Tibial artery (tissue), 4 donors: ENCODE measurements around the gene TUBB4A.

Source experiments
- DNase-seq, 2 donors: peaks; one replicate each; pipeline ENCODE4 v3.0.0-alpha.2; 2019
- H3K27ac ChIP-seq, 2 donors: fragments of 200-600 bp; sonication (generic) in 1 of 2; 1 replicate in 1 of 2; 2 replicates in 1 of 2; pipeline ENCODE4 v1.5.1; 2018 to 2019; ENCODE audit warnings: mild to moderate bottlenecking in 1 of 2
- H3K27me3 ChIP-seq, 2 donors: fragments of 200-600 bp; sonication (generic) in 1 of 2; one replicate each; pipeline versions ENCODE4 v1.5.1 to v1.6.0; 2016 to 2019
- H3K36me3 ChIP-seq, 3 donors: fragments of 200-600 bp; sonication (generic) in 2 of 3; one replicate each; pipeline ENCODE4 v1.5.1; 2016 to 2019; ENCODE audit warnings: mild to moderate bottlenecking in 2 of 3
- H3K4me1 ChIP-seq, 4 donors: fragments of 200-600 bp; sonication (generic) in 2 of 4; 1 replicate in 3 of 4; 2 replicates in 1 of 4; pipeline ENCODE4 v1.5.1; 2016 to 2019
- H3K4me3 ChIP-seq, 2 donors: fragments of 200-600 bp; sonication (generic) in 1 of 2; 1 replicate in 1 of 2; 2 replicates in 1 of 2; pipeline ENCODE4 v1.5.1; 2018 to 2019; ENCODE audit warnings: mild to moderate bottlenecking in 2 of 2
- H3K9me3 ChIP-seq, 3 donors: fragments of 200-600 bp; sonication (generic) in 1 of 3; one replicate each; pipeline ENCODE4 v1.5.1; 2016 to 2019
- intact Hi-C: fragments of 100-400 bp; cut with DNase I; formaldehyde crosslinking; loops from one replicate; pipeline ENCODE4 v1.15.0; 2023; ENCODE audit warnings: low total_unique reads
- TF ChIP-seq, protein P1 (sequence below), 2 experiments: fragments of 200-600 bp in 1 of 2; fragments of 450-650 bp in 1 of 2; IDR thresholded peaks; one replicate each; pipeline ENCODE4 v1.5.1; 2017 to 2019; ENCODE audit warnings: antibody characterized with exemption in 2 of 2, mild to moderate bottlenecking in 1 of 2, moderate library complexity in 1 of 2

Gene TUBB4A

DNA sequence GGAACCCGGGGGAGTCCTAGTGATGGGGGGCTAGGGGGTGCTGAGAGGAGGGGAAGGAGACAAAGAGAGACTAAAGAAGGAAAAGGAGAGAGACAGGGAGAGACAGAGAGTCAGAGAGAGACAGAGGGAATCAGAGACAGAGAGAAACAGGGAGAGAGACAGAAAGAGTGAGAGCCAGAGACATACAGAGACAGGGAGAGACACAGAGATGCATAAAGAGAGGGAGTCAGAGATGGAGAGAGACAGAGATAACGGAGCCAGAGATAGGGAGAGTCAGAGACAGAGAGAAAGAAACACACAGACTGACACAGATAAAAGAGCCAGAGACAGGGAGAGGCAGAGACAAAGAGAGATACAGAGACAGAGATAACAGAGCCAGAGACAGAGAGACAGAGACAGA, 27.2 kb upstream of the TUBB4A start:
- intact Hi-C loops, result no loop called here
- Histone ChIP-seq H3K4me3 (no peak overlapping the region), H3K9me3 (no peaks in the 10 kb centered on the region), H3K27ac (no peak overlapping the region), H3K36me3 (no peaks in the 10 kb centered on the region), H3K27me3 (peaks cover 0 to 38% of the 10 kb centered on the region in 2 donors), H3K4me1 (peaks cover 5 to 17% (median 15%) of the 10 kb centered on the region in 4 donors)
- DNase-seq, result no peak
- TF ChIP-seq, protein P1, sequence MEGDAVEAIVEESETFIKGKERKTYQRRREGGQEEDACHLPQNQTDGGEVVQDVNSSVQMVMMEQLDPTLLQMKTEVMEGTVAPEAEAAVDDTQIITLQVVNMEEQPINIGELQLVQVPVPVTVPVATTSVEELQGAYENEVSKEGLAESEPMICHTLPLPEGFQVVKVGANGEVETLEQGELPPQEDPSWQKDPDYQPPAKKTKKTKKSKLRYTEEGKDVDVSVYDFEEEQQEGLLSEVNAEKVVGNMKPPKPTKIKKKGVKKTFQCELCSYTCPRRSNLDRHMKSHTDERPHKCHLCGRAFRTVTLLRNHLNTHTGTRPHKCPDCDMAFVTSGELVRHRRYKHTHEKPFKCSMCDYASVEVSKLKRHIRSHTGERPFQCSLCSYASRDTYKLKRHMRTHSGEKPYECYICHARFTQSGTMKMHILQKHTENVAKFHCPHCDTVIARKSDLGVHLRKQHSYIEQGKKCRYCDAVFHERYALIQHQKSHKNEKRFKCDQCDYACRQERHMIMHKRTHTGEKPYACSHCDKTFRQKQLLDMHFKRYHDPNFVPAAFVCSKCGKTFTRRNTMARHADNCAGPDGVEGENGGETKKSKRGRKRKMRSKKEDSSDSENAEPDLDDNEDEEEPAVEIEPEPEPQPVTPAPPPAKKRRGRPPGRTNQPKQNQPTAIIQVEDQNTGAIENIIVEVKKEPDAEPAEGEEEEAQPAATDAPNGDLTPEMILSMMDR (IDR thresholded peaks at IDR 0.05), result no peak

DNA sequence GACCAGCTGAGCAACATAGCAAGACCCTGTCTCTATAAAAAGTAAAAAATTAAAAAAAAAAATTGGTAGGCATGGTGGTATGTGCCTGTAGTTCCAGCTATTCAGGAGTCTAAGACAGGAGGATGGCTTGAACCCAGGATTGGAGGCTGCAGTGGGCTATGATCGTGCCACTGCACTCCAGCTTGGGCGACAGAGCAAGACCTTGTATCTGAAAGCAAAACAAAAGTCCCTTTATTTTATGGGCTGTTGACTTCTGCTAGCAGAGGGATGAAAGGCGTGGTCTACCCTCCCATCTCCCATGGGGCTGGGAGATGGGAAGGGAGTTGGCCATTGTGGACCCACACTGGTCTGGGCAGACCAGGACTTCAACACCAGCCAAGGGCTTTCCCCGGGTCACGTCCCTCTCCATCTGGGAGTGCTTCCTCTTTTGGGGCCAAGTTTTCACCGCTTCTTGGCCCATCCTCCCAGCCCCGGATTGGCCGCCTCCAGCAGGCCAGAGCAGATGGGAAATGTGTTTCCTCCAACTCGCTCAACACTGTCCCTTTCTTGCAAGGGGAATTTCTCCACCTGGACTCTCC, 26.5 kb upstream of the TUBB4A start:
- H3K4me1 ChIP-seq, result peaks cover 5 to 17% (median 15%) of the 10 kb centered on the region in 4 donors
- no peak overlapping the region for H3K4me3 ChIP-seq
- TF ChIP-seq, protein P1 (IDR thresholded peaks at IDR 0.05), result no peak
- H3K36me3 ChIP-seq, result no peaks in the 10 kb centered on the region
- no peaks in the 10 kb centered on the region for H3K9me3 ChIP-seq
- intact Hi-C loops, result no loop called here
- no peak overlapping the region for H3K27ac ChIP-seq
- H3K27me3 ChIP-seq, result peaks cover 0 to 31% of the 10 kb centered on the region in 2 donors
- DNase-seq, result peak; percentile 70 to 80

GRCh38 chr19:6527893-6528543, 25.9 kb upstream of the TUBB4A start:
- H3K9me3 ChIP-seq, result no peaks in the 10 kb centered on the region
- DNase-seq, result no peak
- H3K36me3 ChIP-seq, result no peaks in the 10 kb centered on the region
- H3K27me3 ChIP-seq, result peaks cover 0 to 26% of the 10 kb centered on the region in 2 donors
- TF ChIP-seq, protein P1 (IDR thresholded peaks at IDR 0.05), result no peak
- H3K4me3 ChIP-seq, result no peak overlapping the region
- peaks cover 5 to 17% (median 15%) of the 10 kb centered on the region in 4 donors for H3K4me1 ChIP-seq
- H3K27ac ChIP-seq, result no peak overlapping the region
- intact Hi-C loops, result no loop called here

GRCh38 chr19:6524311-6524710, 22.2 kb upstream of the TUBB4A start:
- Histone ChIP-seq H3K27ac (no peak overlapping the region), H3K27me3 (peaks cover 0 to 17% of the 10 kb centered on the region in 2 donors), H3K4me3 (no peak overlapping the region), H3K4me1 (peaks cover 0 to 5% (median 2%) of the 10 kb centered on the region in 4 donors), H3K36me3 (no peaks in the 10 kb centered on the region), H3K9me3 (no peaks in the 10 kb centered on the region)
- TF ChIP-seq, protein P1 (IDR thresholded peaks at IDR 0.05), result no peak
- DNase-seq, result no peak
- intact Hi-C loops, result no loop called here

- Histone ChIP-seq H3K4me3 (no peak overlapping the region), H3K27ac (no peak overlapping the region), H3K9me3 (no peaks in the 10 kb centered on the region), H3K4me1 (peaks cover 0 to 5% (median 0%) of the 10 kb centered on the region in 4 donors), H3K36me3 (no peaks in the 10 kb centered on the region), H3K27me3 (peaks cover 0 to 21% of the 10 kb centered on the region in 2 donors)
- TF ChIP-seq, protein P1 (IDR thresholded peaks at IDR 0.05), result no peak
- intact Hi-C loops, result no loop called here
- no peak for DNase-seq
Observed at GRCh38 chr19:6522712-6523111, 20.6 kb upstream of the TUBB4A start.
